Stimulated activated CD4-positive, alpha-beta T cell treated with anti-CD3 and anti-CD28 coated beads, Interleukin-1b, Interleukin-23, amount 100 ng/mL, for 24 hours (primary cell): ENCODE data around the gene EOLA2.
"Not testable (repeated sequence)": the region's sequence is repeated elsewhere in the genome, so short reads cannot be mapped to it uniquely, and the experiment has no call there.

Experiments
- DNase-seq, 4 experiments: peaks; one replicate each; pipeline ENCODE4 v3.0.0-alpha.2; 2020; ENCODE audit warnings: low read depth in 4 of 4, low spot score in 1 of 4

EOLA2 gene

DNA sequence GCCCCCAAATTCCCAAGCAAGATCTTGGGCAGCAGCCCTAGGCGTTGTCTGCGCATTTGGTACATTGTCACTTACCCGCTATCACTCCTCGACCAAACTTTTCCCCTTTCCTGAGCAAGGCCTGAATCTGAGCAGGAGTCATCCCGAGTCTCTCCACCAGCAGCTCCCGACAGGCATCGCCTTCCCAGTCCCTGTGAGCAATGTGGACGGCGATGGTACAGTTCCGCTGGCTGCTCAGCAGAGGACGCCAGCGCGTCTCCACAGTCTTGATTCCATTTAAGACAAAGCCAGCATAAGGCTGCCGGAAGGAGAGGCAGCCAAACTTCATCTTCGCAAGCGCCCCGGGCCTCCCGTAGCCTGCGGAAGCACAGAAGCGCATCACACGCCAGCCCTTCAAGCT is 4.7 kb downstream of the EOLA2 start:
- not testable (repeated sequence) for DNase-seq

DNA sequence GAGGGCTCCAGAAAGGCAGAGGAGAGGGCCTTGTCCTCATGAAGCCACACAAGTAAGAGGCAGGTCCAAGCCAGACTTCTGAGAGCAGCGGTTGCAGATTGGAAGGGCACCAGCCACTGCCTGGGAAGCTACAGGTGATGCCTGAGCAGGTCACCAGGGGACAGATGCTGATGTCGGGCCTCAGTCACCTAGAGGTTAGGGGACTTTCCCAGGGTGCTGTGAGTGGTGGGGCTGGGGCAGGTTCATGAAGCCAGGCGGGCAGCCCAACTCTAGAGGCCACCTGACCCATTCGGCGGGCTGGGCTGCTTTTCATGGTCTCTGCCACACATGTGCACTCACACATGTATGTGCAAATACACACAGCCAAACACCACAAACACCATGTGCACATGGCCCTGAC is 5.3 kb downstream of the EOLA2 start:
- DNase-seq = not testable (repeated sequence)

DNA sequence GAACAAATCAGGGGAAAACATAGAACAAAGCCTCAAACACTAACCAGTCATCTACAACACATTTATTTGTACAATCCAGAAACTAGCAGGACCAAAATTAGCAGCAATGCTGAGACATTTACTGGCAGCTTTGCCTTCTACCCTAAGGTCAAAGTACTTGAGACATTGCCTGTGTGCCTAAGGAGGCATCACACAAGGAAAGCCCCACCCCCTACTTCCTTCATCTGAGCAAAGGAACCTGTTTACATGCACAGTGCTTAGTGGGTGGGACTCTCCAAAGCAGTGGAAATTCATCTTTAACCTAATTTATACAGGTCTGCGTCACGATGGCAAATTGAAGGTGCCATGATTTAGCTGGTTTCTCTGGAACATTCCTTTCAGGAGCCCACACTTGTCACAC is 6.1 kb downstream of the EOLA2 start:
- DNase-seq = not testable (repeated sequence)

DNA sequence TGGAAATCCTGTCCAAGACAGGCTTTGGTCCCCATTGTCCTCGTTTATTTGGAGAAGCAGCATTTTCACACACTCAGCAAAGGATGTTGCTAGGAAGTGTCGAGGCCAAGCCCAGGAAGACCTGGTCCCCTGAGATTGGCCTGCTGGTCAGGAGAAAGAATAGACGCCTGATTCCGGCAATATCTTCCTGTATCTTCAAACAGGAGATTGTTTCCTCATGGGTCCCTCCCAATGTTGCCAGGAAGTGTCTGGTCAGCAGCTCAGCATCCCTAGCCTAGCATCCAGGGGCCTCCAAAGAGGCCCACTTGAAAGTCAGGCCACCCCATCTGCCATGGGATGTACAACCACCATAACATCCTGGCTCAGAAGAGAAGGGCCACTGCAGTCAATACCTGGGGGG is 6.9 kb downstream of the EOLA2 start:
- not testable (repeated sequence) for DNase-seq

DNA sequence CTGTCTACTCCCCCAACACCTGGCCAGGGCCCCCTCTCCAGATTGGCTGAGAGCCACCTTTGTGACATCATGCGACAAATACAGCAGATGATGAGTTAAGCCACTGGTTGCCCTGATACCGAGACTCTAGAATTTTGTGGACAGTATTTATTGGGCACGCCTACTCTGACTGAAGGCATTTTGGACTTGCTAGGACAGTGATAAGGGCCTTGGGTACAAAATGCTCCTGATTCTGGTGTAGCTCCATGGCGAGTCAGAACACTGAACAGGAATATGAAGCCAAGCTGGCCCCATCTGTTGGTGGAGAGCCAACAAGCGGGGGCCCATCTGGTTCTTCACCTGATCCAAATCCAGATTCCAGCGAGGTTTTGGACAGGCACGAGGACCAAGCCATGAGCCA is 8.9 kb downstream of the EOLA2 start, which contains the start of gene HSFX4:
Gene HSFX4, plus strand, starts transcription at position 174 of the 400 bp plus-strand sequence. Its CDS starts 72 bp downstream, at position 246.
- not testable (repeated sequence) for DNase-seq

DNA sequence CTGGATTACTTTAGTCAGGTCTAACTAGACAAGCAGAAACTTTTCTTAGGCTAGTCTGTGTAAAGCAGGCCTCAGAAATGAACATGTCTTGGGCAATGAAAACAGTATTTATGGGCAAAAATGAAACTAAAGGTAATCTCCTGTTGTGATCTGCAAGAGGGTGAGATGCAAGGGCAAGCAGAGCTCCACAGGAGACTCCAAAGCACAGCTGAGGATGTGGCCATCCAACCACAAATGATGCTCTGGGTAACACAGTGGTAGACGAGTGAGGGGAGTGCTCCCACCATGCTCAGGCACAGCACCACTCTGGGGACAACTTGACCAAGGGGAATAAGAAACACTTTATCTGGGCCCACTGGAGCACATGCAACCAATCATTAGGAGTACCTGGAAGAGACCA is 9.7 kb downstream of the EOLA2 start:
- DNase-seq = not testable (repeated sequence)

DNA sequence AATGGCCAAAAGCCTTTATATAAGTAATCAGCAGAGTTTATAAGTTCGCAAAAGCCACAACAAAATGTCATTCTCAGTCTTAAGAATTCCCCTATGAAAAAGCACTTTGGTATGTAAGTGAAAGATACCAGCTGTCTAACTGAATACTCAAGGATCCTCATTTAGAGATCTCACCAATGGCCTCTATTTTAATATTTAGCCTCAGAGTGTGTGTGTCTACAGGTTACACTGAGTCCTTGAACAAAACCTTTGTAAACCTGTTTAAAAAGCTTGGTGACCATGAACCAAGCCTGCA is 10.4 kb downstream of the EOLA2 start:
- not testable (repeated sequence) for DNase-seq

DNA sequence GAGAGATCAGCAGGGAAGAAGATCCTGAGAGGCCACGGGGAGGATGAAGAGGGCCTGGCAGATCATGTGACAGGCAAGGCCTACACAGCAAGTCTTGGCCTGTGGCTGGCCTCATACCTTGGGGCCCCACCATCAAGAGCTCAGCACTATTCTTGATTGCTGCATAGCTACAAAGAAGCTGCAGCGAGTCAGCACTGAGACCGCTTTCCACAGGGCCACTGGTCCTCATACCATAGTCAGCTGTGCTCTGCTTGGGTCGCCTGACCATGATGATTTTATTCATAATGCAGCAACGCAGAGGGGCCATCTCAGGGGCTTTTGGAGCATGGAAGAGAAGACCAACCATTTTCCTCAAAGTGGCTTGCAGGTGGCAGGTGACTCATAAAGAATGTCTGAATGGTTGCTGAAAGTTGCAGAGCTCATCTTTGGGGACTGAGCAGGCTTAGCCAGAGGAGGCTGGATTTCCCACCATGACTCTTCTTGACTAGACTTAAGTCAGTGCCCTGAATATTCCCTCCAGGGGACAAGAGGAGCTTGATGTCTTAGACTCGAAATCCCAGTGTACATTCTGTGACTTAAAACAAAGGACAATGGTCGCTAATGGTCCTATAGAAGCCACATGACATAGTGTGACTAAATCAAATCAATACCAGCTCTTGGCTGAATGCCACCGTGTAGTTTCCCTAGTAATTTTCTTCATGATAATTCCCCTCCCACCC is 10.9 kb downstream of the EOLA2 start:
- not testable (repeated sequence) for DNase-seq

DNA sequence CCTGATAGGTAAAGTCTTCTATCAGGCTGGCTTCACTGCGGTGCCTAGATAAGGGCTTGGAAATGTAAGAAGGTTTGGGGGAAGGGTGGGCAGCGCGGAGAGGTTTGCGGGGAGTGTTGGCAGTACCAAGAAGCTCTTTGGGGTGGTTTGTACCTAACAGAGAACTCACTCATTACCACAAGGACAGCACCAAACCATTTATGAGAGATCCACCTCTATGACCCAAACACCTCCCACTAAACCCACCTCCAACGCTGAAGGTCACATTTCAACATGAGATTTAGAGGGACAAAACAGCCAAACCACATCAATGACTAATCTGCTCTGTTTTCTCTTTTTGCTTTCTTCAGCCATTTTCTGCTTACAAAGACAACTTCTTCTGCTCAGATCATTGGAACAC is 13.9 kb downstream of the EOLA2 start:
- not testable (repeated sequence) for DNase-seq

DNA sequence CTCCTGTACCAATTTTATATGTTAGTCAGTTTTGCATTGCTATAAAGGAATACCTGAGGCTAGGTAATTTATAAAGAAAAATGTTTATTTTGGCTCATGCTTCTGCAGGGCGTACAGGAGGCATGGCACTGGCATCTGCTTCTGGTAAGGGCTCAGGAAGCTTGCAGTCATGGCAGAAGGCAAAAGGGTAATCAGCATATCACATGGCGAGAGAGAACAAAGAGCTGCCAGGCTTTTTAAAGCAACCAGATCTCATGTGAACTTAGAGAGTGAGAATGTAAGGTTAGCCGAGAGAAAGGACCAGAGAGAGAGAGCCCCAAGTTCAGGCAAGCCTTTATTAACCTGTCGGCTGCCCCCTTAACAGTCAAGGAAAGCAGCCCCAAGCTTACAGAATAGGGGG is 14.5 kb downstream of the EOLA2 start:
- not testable (repeated sequence) for DNase-seq

DNA sequence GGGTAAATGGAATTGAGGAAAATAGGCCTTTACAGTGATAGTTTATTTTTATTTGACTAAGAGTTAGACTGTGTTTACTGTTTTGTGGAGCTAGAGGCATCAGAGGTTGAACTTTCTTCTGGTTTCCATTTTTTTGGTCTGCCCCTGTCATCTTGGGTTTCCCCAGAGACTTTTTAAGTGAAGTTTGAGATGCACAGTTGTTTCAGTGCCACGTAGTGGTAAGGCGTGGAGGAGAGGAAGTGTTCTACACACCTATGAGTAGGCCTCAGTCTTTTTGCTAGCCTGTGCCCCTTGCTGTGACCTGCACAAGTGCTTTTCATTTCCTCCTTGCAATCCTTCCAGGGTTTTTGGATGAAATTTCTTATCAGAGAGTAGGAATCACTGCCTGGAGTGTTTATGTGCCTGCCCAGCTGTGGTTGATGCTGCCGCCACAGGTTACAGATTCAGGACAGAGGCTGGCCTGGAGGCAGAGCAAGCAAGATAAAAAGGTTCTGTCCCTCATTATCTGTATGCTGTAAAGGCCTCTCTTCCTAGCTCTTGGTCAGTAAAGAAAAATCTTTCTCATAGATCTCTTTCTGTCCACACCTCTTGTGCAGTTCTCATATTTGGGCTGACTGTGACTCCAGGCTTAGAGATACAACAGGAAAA is 21.4 kb downstream of the EOLA2 start:
- no peak for DNase-seq

DNA sequence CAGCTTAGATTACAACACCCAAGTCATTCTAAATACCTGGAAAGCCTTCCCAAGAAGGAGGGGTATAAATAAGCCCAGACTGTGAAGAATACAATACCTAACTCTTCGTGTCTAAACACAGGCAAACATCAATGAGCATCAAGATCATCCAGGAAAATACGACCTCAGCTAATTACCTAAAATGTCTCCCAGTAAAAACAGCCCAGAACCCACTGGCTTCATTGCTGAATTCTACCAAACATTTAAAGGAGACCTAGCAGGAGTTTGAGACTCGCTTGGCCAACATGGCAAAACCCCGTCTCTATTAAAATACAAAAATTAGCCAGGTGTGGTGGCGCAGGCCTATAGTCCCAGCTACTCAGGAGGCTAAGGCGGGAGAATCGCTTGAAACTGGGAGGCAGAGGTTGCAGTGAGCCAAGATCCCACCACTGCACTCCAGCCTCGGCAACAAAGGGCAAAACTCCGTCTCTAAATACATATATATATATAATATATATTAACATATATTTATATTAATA is 28.1 kb downstream of the EOLA2 start:
- no peak for DNase-seq

DNA sequence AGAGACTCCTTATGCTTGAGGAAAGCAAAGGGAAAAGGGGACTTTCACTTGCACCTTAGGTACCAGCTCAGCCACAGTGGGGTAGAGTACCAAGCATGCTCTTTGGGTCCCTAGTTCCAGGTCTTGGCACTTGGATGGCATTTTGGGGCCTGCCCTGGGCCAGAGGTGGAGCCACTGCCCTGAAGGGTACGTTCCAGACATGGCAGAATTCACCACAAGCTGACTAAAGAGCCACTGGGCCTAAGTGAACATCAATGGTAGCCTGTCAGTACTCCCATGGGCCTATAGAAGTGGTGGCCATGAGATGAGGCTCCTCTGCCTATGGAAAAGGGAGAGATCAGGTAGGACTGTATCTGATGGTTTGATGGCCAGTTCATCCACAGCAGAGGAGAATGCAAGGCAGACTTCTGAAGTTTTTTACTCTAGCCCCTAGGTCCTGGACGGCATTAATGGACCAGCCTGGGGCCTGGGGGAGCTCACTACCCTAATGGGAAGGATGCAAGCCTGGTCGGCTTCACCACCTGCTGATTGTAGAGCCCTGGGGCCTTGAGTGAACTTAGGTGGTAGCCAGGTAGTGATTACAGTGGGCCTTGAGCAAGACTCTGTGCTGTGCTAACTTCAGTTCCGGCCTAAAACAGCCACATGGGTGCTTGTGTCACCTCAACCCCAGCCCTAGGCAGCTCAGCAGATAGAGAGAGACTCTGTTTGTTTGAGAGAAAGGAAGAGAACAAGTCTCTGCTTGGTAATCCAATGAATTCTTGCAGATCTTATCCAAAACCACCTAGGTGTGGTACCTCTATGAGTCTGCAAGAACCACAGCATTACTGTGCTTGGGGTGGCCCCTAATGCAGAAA is 28.7 kb downstream of the EOLA2 start:
- no peak for DNase-seq

DNA sequence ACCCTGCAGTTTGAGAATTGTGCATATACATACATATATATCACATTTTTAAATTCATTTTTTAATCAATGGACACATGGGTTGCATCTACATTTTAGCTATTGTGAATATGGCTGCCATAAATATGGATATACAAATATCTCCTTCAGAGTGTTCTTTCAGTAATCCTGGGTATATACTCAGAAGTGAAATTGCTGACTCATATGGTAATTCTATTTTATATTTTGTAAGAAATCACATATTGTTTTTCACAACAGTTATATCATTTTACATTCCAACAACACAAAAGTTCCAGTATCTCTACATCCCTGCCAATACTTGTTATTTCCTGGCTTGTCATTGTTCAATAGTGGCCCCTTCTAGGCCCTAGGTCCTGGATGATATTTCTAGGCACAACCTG is 29.6 kb downstream of the EOLA2 start:
- DNase-seq = no peak

DNA sequence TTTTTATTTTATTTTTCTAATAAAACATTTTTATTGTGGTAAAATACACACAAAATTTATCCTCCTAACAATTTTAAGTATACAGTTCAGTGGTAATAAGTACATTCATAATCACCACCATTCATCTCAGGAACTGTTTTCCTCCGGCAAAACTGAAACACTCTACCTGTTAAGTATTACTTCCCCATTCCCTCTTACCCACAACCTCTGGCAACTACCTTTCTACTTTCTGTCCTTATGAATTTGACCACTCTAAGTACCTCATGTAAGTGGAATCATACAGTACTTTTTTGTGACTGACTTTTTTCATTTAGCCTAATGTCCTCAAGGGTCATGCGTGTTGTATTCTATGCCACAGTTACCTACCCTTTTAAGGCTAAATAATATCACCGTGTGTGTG is 30.0 kb downstream of the EOLA2 start:
- DNase-seq = no peak

DNA sequence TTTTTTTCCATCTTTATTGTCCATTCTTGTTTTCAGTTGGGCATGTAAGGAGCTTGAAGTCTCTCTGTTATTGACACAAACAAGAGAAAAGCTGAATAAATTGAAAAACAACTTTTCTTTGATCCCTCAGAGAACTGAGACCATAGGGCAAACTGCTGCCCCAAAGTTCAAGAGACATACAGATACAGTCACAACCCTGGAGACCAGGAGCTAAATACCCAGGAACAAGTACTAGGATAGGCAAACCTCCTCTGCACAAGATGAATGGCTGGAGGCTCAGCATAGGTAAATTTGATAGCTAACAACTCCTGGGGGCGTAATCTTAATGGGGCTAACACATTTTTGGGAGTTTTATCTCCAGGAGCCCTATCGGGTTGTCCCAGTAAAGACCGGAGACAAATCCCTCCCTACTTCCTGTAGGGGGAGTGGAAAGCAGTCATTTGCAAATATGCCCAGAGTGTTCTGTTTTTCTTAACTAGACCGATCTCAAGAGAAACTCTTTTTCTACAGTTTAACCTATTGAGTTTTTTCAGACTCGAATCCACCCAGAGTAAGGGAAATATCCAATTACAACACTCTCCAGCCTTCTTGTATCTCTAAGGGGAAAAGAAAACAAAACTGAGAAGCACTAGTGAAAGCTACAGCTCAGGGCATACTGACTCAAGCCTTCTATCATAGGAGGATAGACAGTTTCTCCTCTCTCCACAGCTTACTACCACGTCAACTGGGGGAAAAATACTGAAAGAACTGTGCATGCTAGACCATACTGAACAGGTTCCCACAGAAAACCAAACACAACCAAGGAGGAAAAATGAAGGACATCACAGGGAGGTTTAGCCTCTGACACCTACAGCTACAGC is 34.2 kb downstream of the EOLA2 start:
- no peak for DNase-seq

DNA sequence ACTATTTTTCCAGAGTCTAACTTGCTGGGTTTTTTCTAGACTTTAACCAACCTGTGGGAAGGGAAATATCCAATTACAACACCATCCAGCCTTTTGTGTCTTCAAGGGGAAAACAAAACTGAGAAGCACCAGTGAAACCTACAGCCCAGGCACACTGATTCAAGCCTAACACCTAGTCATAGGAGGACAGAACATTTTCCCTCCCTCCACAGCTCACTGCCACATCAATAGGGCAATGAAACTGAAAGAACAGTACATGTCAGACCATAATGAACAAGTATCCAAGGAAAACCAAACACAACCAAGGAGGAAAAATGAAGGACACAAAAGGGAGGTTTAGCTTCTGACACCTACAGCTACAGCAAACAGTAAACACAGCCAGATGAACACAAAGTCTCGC is 39.7 kb downstream of the EOLA2 start:
- DNase-seq = no peak

DNA sequence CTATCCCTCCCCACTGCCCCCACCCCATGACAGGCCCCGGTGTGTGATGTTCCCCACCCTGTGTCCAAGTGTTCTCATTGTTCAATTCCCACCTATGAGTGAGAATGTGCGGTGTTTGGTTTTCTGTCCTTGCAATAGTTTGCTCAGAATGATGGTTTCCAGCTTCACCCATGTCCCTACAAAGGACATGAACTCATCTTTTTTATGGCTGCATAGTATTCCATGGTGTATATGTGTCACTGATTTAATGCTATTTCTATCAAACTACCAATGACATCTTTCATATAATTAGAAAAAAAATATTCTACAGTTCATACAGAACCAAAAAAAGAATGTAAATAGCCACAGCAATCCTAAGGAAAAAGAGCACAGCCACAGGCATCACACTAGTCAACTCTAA is 47.5 kb downstream of the EOLA2 start:
- DNase-seq = not testable (repeated sequence)
